NB4 (cell line): Measurements from ENCODE around the gene KIF11.

Experiments
- CTCF ChIP-seq: IDR thresholded peaks from one replicate; pipeline ENCODE4 v1.5.1; 2012; ENCODE audit warnings: low read depth, low read length
- POLR2A ChIP-seq: IDR thresholded peaks from 2 replicates; pipeline ENCODE4 v1.6.1; 2011; ENCODE audit warnings: mild to moderate bottlenecking; ENCODE audit not compliant: insufficient read length; ENCODE audit errors: extremely low read depth

- TF ChIP-seq CTCF, result no peak
- TF ChIP-seq POLR2A, result no peak
Measured at GRCh38 chr10:92615515-92615914, 22.6 kb downstream of the KIF11 start.
